ENCODE measurements around the gene PTPRK. TPM values are rescaled to one million over a fixed set of nuclear protein-coding genes. Genes with fewer than 3 reads are reported as not detected.
A peak's percentile ranks its signal among the peaks of the same experiment; 100 is the strongest.

PTPRK gene
- total RNA-seq, 1 experiment from 2014 or later, result 265 TPM

DNA sequence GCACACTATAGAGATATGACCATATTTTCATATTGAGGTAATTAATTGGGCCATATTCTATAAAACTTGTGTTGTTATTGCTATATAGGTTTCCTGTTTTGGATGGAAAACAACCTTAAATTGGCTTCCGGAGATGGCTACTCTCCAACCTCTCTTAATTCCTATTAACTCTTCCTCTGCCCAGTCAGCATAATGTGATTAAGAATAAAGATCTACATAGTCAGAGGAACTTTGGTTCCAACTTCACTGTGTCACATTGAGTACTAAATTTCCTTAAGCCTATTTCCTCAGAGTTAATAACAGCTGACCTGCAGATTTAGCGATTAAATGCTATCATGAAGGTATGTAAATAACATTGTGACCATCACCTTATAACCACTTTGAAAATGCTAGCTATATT lies 67.7 kb downstream of the PTPRK start:
- BruUV-seq (replicated peaks), result no TSS peak
- TF ChIP-seq, protein P1, sequence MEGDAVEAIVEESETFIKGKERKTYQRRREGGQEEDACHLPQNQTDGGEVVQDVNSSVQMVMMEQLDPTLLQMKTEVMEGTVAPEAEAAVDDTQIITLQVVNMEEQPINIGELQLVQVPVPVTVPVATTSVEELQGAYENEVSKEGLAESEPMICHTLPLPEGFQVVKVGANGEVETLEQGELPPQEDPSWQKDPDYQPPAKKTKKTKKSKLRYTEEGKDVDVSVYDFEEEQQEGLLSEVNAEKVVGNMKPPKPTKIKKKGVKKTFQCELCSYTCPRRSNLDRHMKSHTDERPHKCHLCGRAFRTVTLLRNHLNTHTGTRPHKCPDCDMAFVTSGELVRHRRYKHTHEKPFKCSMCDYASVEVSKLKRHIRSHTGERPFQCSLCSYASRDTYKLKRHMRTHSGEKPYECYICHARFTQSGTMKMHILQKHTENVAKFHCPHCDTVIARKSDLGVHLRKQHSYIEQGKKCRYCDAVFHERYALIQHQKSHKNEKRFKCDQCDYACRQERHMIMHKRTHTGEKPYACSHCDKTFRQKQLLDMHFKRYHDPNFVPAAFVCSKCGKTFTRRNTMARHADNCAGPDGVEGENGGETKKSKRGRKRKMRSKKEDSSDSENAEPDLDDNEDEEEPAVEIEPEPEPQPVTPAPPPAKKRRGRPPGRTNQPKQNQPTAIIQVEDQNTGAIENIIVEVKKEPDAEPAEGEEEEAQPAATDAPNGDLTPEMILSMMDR (IDR thresholded peaks at IDR 0.05; ENCODE audit: unreplicated experiment), result no peak
- Mint-ChIP-seq H3K9me3 (ENCODE audit: low read depth, unreplicated experiment) (no peaks in the 10 kb centered on the region), H3K4me3 (ENCODE audit: low read depth, unreplicated experiment) (no peak overlapping the region), H3K27me3 (ENCODE audit: unreplicated experiment) (no peaks in the 10 kb centered on the region), H3K4me1 (ENCODE audit: low read depth, unreplicated experiment) (peaks cover 34% of the 10 kb centered on the region), H3K36me3 (ENCODE audit: insufficient read depth, unreplicated experiment) (peaks cover 11% of the 10 kb centered on the region), H3K27ac (ENCODE audit: unreplicated experiment) (no peak overlapping the region)
- CTCF ChIA-PET, result no interaction called here
- DNase-seq, result no peak
- intact Hi-C loops (cut with micrococcal nuclease; ENCODE audit: unreplicated experiment), result no loop called here

DNA sequence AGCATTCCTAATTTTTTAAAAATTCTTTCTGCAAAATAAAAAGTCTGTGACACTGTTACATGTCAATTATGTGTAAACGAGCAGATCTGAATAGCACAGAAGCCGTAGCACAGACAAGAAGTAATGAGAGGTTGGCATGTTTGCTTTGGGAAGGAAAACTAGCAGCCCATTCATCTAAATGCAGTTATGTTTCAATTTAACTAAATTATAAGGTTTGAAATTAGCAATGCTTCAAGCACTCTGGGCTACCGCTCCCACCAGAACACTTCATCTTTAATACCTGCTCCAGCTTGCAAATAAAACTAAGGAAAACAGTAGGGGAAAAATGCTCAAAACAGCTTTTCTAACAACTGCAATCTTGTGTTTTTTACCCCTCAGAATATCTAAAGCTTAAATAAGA lies 73.9 kb downstream of the PTPRK start:
- Mint-ChIP-seq H3K27me3 (ENCODE audit: unreplicated experiment) (no peaks in the 10 kb centered on the region), H3K4me3 (ENCODE audit: low read depth, unreplicated experiment) (no peak overlapping the region), H3K9me3 (ENCODE audit: low read depth, unreplicated experiment) (no peaks in the 10 kb centered on the region), H3K36me3 (ENCODE audit: insufficient read depth, unreplicated experiment) (peaks cover 22% of the 10 kb centered on the region), H3K27ac (ENCODE audit: unreplicated experiment) (no peak overlapping the region), H3K4me1 (ENCODE audit: low read depth, unreplicated experiment) (peaks cover 33% of the 10 kb centered on the region)
- no peak for DNase-seq
- intact Hi-C loops (cut with micrococcal nuclease; ENCODE audit: unreplicated experiment), result no loop called here
- CTCF ChIA-PET, result no interaction called here
- BruUV-seq (replicated peaks), result no TSS peak
- TF ChIP-seq, protein P1 (IDR thresholded peaks at IDR 0.05; ENCODE audit: unreplicated experiment), result no peak

DNA sequence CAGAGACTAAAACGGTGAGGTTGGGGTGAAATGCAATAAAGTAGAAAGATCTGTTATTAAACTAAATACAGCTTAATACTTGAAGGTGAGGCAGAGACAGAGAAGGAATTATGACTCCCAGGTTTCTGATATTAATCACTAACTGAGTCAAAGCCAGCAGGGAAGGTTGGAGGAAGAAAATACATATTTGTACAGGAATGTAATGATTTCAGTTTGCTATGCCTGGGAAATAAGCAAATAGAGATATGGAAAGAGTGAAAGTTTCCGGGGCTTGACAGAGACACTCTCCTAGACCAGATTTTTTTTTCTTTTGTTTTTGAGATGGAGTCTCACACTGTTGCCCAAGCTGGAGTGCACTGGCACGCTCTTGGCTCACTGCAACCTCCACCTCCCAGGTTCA lies 76.8 kb downstream of the PTPRK start:
- BruUV-seq (replicated peaks), result no TSS peak
- Mint-ChIP-seq H3K9me3 (ENCODE audit: low read depth, unreplicated experiment) (no peaks in the 10 kb centered on the region), H3K4me3 (ENCODE audit: low read depth, unreplicated experiment) (peak overlapping the region; percentile 8), H3K36me3 (ENCODE audit: insufficient read depth, unreplicated experiment) (peaks cover 12% of the 10 kb centered on the region), H3K4me1 (ENCODE audit: low read depth, unreplicated experiment) (peaks cover 36% of the 10 kb centered on the region), H3K27ac (ENCODE audit: unreplicated experiment) (peak overlapping the region; percentile 53), H3K27me3 (ENCODE audit: unreplicated experiment) (no peaks in the 10 kb centered on the region)
- peak; percentile 3 for DNase-seq
- CTCF ChIA-PET, result interaction anchor here (0.7 kb wide), 1 partner anchor 50 kb away, joined by 3 read pairs; no protein-coding TSS in a partner anchor
- intact Hi-C loops (cut with micrococcal nuclease; ENCODE audit: unreplicated experiment), result no loop called here
- TF ChIP-seq, protein P1 (IDR thresholded peaks at IDR 0.05; ENCODE audit: unreplicated experiment), result no peak

DNA sequence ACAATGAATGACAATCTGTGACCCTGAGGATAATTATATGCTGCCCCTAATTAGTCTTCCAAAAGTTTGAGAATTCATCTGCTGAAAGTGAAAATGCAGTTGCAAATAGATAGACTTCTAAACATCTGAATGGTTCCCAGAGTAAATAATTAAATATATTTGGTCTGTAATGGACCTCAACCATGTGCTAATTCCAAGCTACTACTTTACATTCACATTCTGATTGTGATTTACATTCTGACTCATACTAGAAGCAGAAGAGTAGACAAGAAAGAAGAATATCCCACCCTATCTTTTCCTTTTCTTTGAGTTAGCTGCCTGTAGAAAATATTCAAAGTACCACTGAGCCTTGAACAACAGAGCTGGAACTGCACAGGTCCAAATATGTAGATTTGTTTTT lies 80.8 kb downstream of the PTPRK start:
- Mint-ChIP-seq H3K27ac (ENCODE audit: unreplicated experiment) (no peak overlapping the region), H3K4me1 (ENCODE audit: low read depth, unreplicated experiment) (peaks cover 44% of the 10 kb centered on the region), H3K4me3 (ENCODE audit: low read depth, unreplicated experiment) (no peak overlapping the region), H3K9me3 (ENCODE audit: low read depth, unreplicated experiment) (no peaks in the 10 kb centered on the region), H3K27me3 (ENCODE audit: unreplicated experiment) (no peaks in the 10 kb centered on the region), H3K36me3 (ENCODE audit: insufficient read depth, unreplicated experiment) (peaks cover 14% of the 10 kb centered on the region)
- CTCF ChIA-PET, result no interaction called here
- intact Hi-C loops (cut with micrococcal nuclease; ENCODE audit: unreplicated experiment), result no loop called here
- no peak for DNase-seq
- BruUV-seq (replicated peaks), result no TSS peak
- TF ChIP-seq, protein P1 (IDR thresholded peaks at IDR 0.05; ENCODE audit: unreplicated experiment), result no peak
